NCI-H2029 (cell line): ENCODE data around the gene DGCR6L.
"Not testable (repeated sequence)": the region's sequence is repeated elsewhere in the genome, so short reads cannot be mapped to it uniquely, and the experiment has no call there.

ENCODE experiments used
- DNase-seq: peaks from one replicate; lab custom pipeline; 2025; lab: John Stamatoyannopoulos, UW

The DGCR6L gene

GRCh38 chr22:20325996-20326395 lies 6.1 kb upstream of the DGCR6L start:
- DNase-seq: not testable (repeated sequence)

- no peak for DNase-seq
These were observed 4.3 kb upstream of the DGCR6L start for GRCh38 chr22:20324139-20324516.

GRCh38 chr22:20321552-20322211 lies 1.8 kb upstream of the DGCR6L start:
- DNase-seq: not testable (repeated sequence)

GRCh38 chr22:20320659-20321551 lies 1.0 kb upstream of the DGCR6L start:
- DNase-seq: not testable (repeated sequence)

- DNase-seq: no peak
These were observed 667 bp downstream of the DGCR6L start for GRCh38 chr22:20319041-20319744.

- not testable (repeated sequence) for DNase-seq
These were observed 1.7 kb downstream of the DGCR6L start for GRCh38 chr22:20318043-20318688.

- not testable (repeated sequence) for DNase-seq
These were observed 2.3 kb downstream of the DGCR6L start for GRCh38 chr22:20317402-20318042.

- DNase-seq: no peak
These were observed 2.9 kb downstream of the DGCR6L start for GRCh38 chr22:20316844-20317401.

GRCh38 chr22:20316217-20316843 lies 3.5 kb downstream of the DGCR6L start:
- DNase-seq: no peak

GRCh38 chr22:20315337-20316216 lies 4.3 kb downstream of the DGCR6L start:
- no peak for DNase-seq

- DNase-seq: not testable (repeated sequence)
These were observed 5.0 kb downstream of the DGCR6L start for GRCh38 chr22:20314741-20315336.

- not testable (repeated sequence) for DNase-seq
These were observed 5.7 kb downstream of the DGCR6L start for GRCh38 chr22:20314206-20314605.

- DNase-seq: not testable (repeated sequence)
These were observed 6.4 kb downstream of the DGCR6L start for GRCh38 chr22:20313306-20314077.

GRCh38 chr22:20312396-20313191 lies 7.3 kb downstream of the DGCR6L start:
- DNase-seq: no peak

- not testable (repeated sequence) for DNase-seq
These were observed 8.4 kb downstream of the DGCR6L start for GRCh38 chr22:20311249-20312062.

- not testable (repeated sequence) for DNase-seq
These were observed 9.1 kb downstream of the DGCR6L start for GRCh38 chr22:20310773-20311172.

- not testable (repeated sequence) for DNase-seq
These were observed 9.7 kb downstream of the DGCR6L start for GRCh38 chr22:20310180-20310579.
